GM21619 (cell line): ENCODE results near the gene CELF2.
"Not testable (repeated sequence)": the region's sequence is repeated elsewhere in the genome, so short reads cannot be mapped to it uniquely, and the experiment has no call there.

Experiments
- ATAC-seq: cut with Tn5 transposase; IDR thresholded peaks from one replicate; pipeline ENCODE4 v1.9.1; 2021; ENCODE audit not compliant: unreplicated experiment

The CELF2 gene

GRCh38 chr10:11017570-11018431, at the start of gene CELF2:
Gene CELF2 (plus strand): TSS chr10:11017872. CDS start chr10:11018090, 218 bp downstream.
- ATAC-seq, result peak; percentile 82

- ATAC-seq, result no peak
Observed at GRCh38 chr10:10968257-10968588, 49.4 kb upstream of the CELF2 start.

- no peak for ATAC-seq
Observed at GRCh38 chr10:10973310-10973709, 44.4 kb upstream of the CELF2 start.

GRCh38 chr10:10975647-10976046, 42.0 kb upstream of the CELF2 start:
- ATAC-seq, result no peak

GRCh38 chr10:10976652-10977051, 41.0 kb upstream of the CELF2 start:
- no peak for ATAC-seq

GRCh38 chr10:10977226-10977956, 40.3 kb upstream of the CELF2 start:
- ATAC-seq, result no peak

- no peak for ATAC-seq
Observed at GRCh38 chr10:10977978-10978377, 39.7 kb upstream of the CELF2 start.

- ATAC-seq, result no peak
Observed at GRCh38 chr10:10985361-10985760, 32.3 kb upstream of the CELF2 start.

GRCh38 chr10:10986606-10987005, 31.1 kb upstream of the CELF2 start:
- ATAC-seq, result no peak

GRCh38 chr10:10987111-10987510, 30.6 kb upstream of the CELF2 start:
- ATAC-seq, result no peak

- no peak for ATAC-seq
Observed at GRCh38 chr10:10989669-10990068, 28.0 kb upstream of the CELF2 start.

GRCh38 chr10:10991144-10991543, 26.5 kb upstream of the CELF2 start:
- ATAC-seq, result no peak

GRCh38 chr10:10992072-10992471, 25.6 kb upstream of the CELF2 start:
- no peak for ATAC-seq

GRCh38 chr10:10992961-10993714, 24.5 kb upstream of the CELF2 start:
- ATAC-seq, result no peak

GRCh38 chr10:10993785-10994184, 23.9 kb upstream of the CELF2 start:
- ATAC-seq, result no peak

GRCh38 chr10:10994360-10994759, 23.3 kb upstream of the CELF2 start:
- ATAC-seq, result no peak

- no peak for ATAC-seq
Observed at GRCh38 chr10:10995120-10995519, 22.6 kb upstream of the CELF2 start.

- ATAC-seq, result no peak
Observed at GRCh38 chr10:10996966-10997620, 20.6 kb upstream of the CELF2 start.

- ATAC-seq, result not testable (repeated sequence)
Observed at GRCh38 chr10:10999501-10999900, 18.2 kb upstream of the CELF2 start.

GRCh38 chr10:11002485-11002884, 15.2 kb upstream of the CELF2 start:
- ATAC-seq, result no peak

- no peak for ATAC-seq
Observed at GRCh38 chr10:11002916-11003315, 14.8 kb upstream of the CELF2 start.
